SIG-M5 treated with dmso at 0.1 percent for 504 hours (cell line): ENCODE results near the gene CELA3B.
"Not testable (repeated sequence)": the region's sequence is repeated elsewhere in the genome, so short reads cannot be mapped to it uniquely, and the experiment has no call there.

ENCODE experiments used
- DNase-seq: peaks from one replicate; lab custom pipeline; 2025; ENCODE audit not compliant: unreplicated experiment; lab: John Stamatoyannopoulos, UW

The CELA3B gene

DNA sequence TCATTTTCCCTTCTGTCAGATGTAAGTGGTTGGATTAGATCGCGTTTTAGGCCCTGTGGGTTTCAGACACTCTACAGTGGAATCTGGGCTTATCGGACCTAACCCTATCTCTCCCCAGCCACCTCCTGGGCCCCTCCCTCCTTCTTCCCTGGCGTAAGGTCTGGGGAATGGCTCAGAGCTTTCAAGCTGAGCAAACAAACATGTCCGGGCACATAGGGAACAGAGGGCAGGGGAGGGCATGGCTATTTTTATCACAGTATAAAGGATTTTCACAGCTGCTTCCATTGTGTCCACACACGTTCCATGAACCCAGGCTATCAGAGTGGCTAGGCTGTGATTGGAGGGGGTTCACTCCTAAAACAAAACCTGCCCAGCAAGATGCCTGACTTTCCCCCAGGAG, 2.1 kb upstream of the CELA3B start:
- not testable (repeated sequence) for DNase-seq

DNA sequence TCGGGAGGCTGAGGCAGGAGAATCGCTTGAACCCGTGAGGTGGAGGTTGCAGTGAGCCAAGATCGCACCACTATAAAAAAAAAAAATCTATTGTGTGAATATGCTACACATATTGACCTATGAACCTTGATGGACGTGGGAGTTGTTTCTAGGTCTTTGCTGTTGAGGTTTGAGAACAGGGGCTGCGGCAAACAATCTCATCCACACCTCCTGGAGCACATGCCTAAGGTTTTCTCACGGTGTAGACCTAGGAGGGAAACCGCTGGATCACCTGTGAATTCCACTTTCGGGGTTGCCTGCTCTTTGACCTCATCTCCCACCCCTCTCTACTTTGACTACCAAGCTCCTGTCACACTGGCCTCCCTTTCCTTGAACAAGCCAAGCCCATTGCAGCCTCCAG, 1.5 kb upstream of the CELA3B start:
- DNase-seq: not testable (repeated sequence)

DNA sequence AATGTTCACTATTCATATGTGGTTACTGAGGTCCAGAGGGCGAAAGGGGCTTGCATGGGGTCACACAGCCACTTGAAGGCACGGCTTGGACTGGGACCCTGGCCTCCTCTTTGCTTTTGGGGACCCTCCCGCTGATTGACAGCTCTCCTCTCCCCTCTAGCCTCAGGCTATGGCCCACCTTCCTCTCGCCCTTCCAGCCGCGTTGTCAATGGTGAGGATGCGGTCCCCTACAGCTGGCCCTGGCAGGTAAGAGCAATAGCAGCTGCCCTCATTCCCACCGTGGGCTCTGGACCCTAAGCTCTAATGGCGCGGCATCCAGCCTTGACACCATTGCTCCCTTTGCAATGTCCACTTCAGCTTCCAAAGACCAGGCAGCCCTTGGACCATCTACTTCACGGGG, 1.4 kb downstream of the CELA3B start:
- DNase-seq: not testable (repeated sequence)

DNA sequence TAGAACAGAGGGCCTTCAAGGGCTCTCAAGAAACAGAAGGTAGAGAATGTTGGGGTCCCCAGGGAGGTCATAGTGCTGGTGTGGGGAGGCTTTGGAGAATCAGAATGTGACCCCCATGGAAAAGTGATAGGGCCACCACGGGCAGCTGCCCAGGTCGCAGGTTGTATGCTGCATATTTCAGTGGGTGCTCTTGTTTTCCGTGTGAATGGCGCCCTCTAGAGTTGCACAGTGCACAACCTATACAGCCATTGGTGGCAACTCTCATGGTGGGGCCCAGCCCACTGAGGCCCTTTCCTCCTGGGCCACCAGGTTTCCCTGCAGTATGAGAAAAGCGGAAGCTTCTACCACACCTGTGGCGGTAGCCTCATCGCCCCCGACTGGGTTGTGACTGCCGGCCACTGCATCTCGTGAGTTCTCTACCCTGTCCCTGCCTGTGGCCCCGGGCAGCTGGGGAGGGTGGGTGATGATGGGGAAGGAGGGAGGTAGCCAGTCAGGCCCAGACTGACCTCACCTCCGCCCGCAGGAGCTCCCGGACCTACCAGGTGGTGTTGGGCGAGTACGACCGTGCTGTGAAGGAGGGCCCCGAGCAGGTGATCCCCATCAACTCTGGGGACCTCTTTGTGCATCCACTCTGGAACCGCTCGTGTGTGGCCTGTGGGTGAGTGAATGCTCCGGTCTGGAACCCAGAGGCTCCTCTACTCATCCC, 3.8 kb downstream of the CELA3B start:
- DNase-seq: not testable (repeated sequence)

DNA sequence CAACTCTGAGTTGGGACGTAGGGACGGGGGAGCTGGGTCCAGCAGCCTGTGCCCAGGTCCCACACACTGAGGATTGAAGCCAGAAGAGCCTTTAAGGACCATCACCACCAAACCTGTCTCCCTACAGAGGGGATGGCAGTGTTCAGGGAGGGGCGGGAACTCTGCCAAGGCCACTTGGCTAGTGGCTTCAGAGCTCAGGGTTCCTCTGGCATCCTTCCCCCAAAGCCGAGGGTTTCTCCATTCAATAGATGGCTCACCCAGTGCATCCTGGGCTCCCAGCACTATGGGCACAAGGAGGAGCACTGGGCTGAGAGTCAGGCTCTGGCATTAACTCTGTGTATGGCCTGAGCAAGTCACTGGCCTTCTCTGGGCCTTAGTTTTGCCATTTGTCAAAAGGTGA, 4.4 kb downstream of the CELA3B start:
- not testable (repeated sequence) for DNase-seq

DNA sequence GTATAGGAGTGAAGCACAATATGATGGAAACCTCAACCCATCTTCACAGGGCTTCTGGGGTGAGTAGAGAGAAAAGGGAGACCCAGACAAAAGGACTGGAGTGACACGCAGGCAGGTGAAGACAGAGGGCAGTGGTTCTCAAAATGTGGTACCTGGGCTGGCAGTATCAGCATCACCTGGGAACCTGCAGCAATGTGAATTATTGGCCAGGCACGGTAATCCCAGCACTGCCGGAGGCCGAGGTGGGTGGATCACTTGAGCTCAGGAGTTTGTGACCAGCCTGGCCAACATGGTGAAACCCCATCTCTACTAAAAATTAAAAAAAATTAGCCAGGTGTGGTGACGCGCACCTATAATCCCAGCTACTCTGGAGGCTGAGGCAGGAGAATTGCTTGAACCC, 5.3 kb downstream of the CELA3B start:
- DNase-seq: not testable (repeated sequence)

DNA sequence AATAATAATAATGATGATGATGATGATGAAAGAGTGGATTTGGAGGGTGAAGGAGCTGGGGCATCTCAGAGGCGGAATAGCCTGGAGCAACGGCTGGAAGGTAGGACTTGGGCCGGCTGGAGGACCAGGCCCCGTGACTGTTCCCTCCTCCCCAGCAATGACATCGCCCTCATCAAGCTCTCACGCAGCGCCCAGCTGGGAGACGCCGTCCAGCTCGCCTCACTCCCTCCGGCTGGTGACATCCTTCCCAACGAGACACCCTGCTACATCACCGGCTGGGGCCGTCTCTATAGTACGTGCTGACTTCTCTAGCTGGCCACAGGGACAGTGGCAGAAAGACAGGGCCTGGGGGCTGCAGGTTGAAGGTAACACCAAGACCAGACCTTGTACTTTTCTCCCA, 6.7 kb downstream of the CELA3B start:
- not testable (repeated sequence) for DNase-seq

DNA sequence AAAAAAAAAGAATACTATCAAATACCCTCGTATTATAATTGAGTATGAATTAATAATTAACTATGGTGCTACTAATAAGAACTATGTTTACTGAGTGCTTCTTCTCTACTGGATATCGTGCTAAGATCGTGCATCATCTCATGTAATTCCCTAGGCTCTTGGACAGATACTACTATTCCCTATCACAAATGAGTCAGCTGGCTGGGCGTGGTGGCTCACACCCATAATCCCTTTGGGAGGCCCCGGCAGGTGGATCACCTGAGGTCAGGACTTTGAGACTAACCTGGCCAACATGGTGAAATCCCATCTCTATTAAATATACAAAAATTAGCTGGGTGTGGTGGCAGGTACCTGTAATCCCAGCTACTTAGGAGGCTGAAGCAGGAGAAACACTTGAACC, 9.1 kb downstream of the CELA3B start:
- DNase-seq: not testable (repeated sequence)

DNA sequence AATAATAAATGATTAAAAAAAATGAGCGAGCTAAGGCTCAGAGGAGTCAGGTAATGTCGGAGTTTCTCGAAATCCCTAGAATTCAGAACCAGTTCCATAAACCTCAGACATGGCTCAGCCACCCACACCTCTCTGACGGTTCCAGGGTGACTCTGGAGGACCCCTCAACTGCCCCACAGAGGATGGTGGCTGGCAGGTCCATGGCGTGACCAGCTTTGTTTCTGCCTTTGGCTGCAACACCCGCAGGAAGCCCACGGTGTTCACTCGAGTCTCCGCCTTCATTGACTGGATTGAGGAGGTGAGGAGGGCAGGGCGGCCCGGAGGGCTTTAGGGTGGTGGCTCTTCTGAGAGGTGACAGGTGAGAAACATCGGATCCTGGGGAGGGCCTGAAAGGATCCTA, 9.6 kb downstream of the CELA3B start:
- not testable (repeated sequence) for DNase-seq

DNA sequence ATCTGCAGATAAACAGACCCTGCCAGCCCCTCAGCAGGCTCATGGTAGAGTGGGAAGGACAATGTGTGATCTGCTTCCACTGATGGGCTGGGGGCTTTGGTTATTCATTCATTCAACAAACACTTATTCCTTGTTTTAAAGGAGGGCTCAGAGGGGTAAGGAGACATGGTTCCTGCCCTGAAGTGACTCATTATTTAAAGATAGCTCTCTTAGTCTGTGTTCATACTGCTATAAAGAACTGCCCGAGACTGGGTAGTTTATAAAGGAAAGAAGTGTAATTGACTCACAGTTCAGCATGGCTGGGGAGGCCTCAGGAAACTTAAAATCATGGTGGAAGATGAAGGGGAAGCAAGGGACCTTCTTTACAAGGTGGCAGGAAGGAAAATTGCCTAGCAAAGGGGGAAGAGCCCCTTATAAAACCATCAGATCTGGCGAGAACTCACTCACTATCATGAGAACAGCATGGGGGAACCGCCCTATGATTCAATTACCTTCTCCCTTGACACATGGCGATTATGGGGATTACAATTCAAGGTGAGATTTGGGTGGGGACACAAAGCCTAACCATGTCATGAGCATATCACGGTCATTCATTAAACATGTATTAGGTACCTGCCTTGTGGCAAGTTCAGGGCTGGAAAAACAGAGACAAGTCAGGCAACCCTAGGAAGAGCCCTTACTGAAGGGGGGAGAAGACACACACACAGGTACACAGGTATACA, 13.0 kb downstream of the CELA3B start:
- DNase-seq: not testable (repeated sequence)

DNA sequence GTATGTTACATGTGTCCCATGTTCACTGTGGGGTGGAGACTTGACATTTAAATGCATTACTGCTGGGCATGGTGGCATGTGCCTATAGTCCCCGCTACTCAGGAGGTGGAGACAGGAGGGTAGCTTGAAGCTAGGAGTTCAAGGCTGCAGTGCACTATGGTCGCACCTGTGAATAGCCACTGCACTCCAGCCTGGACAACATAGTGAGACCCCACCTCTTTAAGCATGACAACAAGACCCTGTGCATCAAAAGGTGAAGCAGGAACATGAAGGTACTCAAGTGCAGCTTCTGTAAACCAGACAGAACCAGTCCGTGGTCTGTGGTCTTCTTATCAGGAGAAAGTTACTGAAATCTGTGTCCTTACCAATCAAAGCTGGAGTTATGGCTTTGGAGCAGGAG, 15.4 kb downstream of the CELA3B start:
- not testable (repeated sequence) for DNase-seq

DNA sequence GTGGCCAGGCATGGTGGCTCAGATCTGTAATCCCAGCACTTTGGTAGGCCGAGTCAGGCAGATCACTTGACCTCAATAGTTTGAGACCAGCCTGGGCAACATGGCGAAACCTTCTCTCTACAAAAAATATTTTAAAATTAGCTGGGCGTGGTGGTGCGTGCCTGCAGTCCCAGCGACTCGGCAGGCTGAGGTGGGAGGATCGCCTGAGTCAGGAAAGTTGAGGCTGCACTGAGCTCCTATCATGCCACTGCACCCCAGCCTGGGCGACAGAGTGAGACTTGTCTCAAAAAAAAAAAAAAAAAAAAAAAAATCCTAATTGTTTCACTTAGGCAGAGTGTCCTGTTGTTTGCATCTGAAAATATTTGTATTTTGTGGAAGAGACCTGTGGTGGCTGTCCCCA, 17.9 kb downstream of the CELA3B start:
- DNase-seq: not testable (repeated sequence)

DNA sequence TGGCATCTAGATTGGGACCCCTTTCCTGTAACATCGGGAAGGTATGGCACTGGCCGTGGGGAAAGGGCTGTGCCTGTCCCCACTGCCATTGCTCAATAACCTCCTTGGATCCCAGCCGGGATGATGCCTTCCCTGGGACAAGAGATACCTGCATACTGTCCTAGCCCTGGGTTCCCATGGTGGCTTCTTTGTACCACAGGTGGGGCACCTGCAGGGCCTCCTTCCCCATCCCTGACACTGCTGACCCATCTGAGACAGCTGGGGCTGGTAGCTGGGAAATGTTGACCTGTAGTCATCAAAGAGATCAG, 19.8 kb downstream of the CELA3B start:
- DNase-seq: not testable (repeated sequence)

DNA sequence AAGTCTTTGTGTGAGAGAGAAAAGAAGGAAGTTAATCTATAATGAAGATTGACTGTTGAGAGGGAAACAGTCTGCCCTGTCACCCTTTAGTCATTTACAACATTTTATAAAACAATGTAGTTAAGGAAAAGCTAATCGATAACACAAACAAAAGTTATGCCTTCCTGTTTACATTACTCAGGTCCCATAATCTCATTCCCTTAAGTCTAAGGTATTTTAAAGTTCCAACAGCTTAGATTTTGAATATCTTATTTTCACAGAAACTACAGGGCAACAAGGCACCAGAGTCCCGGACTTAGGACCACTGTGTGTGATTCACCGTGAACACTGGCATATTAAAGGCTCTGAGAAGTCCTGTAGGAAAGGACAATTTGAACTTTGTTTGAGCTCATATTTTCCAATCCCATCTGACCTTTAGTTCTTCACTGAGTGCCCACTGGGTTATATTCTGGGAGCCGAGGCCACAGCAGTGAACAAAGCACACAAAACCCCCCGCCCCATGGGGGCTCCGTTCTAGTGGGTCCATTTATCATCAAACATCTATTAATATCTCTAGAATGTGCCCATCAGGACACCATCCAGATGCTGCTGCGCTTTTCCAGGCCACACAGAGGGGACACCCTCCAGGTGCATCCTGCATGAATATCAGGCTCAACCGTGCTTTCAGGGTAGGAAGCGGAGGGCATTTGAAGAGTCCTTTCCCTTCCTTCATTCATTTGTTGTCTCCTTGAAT, 21.2 kb downstream of the CELA3B start:
- DNase-seq: not testable (repeated sequence)

DNA sequence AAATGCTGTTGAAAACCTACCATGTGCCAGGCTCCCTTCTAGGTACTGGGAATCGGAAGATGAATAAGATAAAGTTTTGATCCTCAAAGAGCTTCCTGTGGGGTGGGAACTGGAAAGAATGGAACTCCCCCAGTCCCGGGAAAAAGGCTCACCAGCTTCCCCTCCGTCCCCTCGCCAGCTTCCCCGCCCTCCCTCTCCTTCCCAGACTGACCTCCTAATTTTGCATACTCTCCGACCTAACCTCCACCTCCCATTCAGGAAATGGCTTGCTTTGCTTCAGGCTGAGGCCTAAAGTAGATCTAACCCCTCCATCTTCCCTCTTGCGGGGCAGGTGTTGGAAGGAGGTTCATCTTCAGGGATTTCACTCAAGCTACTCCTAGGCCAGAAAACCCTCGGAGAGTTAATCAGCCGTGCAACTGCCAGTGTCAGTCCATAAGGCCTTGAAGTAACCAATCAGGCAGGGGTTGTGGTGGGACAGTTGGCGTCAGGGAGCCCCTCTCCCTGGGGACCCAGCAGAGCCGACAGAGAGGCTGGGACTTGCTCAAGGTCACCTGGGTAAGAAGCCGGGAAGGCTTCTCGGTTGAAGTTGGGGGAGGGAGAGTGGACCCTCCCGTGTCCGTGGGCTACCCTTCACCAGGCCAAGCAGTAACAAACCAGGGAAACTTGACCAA, 21.9 kb downstream of the CELA3B start:
- DNase-seq: not testable (repeated sequence)

DNA sequence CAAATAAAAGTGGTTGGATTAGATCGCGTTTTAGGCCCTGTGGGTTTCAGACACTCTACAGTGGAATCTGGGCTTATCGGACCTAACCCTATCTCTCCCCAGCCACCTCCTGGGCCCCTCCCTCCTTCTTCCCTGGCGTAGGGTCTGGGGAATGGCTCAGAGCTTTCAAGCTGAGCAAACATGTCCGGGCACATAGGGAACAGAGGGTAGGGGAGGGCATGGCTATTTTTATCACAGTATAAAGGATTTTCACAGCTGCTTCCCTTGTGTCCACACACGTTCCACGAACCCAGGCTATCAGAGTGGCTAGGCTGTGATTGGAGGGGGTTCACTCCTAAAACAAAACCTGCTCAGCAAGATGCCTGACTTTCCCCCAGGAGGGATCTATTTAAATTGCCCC, 22.8 kb downstream of the CELA3B start:
- DNase-seq: not testable (repeated sequence)

DNA sequence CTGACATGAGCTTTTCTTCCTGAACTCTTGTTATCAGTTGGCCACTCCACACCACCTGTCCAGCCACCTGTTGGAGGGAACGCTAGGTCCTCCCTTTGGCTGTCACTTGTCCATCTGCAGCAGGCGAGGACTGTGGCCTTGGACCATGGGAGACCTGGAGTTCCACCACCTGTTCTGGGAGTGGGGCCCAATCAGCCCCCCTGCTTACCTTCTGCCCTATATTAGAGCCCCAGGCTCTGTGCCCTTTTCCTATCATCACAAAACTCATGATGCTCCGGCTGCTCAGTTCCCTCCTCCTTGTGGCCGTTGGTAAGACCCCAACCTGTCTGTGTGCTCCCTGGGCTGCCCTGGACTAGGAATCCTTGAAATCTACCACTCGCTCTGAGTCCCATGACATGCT, 24.6 kb downstream of the CELA3B start, which contains the start of gene CELA3A:
TSS of gene CELA3A (plus strand) at position 249 of the 400 bp plus-strand sequence. CDS start at position 267, 18 bp downstream.
- no peak for DNase-seq

DNA sequence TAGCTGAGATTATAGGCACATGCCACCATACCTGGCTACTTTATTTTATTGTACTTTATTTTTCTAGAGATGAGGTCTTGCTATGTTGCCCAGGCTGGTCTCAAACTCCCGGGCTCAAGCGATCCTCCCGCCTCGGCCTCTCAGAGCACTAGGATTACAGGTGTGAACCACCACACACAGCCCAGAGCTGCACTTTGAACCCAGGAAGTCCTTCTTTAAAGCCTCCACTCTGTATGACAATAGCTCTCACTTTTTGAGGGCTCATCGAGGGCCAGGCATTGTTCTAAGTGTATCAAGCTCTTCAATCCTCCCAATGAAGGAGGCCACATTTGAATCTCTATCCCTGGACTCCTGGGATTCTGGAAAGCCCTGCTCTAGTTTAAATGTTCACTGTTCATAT, 25.6 kb downstream of the CELA3B start:
- DNase-seq: not testable (repeated sequence)

DNA sequence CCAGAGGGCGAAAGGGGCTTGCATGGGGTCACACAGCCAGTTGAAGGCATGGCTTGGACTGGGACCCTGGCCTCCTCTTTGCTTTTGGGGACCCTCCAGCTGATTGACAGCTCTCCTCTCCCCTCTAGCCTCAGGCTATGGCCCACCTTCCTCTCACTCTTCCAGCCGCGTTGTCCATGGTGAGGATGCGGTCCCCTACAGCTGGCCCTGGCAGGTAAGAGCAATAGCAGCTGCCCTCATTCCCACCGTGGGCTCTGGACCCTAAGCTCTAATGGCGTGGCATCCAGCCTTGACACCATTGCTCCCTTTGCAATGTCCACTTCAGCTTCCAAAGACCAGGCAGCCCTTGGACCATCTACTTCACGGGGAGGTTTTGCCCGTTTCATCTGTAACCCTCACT, 26.1 kb downstream of the CELA3B start:
- not testable (repeated sequence) for DNase-seq

DNA sequence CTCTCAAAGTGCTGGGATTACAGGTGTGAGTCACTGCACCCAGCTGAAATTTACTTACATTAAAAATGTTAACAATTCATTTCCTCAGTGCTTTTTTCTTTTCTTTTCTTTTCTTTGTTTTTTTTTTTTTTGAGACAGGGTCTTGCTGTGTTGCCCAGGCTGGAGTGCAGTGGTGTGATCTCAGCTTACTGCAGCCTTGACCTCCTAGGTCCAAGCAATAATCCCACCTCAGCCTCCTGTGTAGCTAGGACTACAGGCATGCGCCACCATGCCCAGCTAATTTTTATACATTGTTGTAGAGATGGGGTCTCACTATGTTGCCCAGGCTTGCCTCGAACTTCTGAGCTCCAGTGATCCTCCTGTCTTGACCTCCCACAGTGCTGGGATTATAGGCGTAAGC, 27.1 kb downstream of the CELA3B start:
- DNase-seq: not testable (repeated sequence)
